Endothelial cell of umbilical vein (primary cell): ENCODE results near the gene ACOX3. TPM values are rescaled to one million over a fixed set of nuclear protein-coding genes. Genes with fewer than 3 reads are reported as not detected.

Experiments
- BruUV-seq: library from RNA; stranded (reverse); fragments of 400-500 nt; replicated peaks from 2 replicates; lab custom pipeline; 2021; lab: Mats Ljungman, UMichigan
- CTCF ChIA-PET: fragments of 300-600, 350-600 bp; sonication (Branson Sonifier 250); formaldehyde crosslinking; loops from one replicate; lab custom pipeline; 2021; ENCODE audit warnings: antibody characterized with exemption, inconsistent platforms; lab: Charles Lee
- POLR2A ChIA-PET: fragments of 300-600, 350-600 bp; sonication (Branson Sonifier 250); formaldehyde crosslinking; loops from one replicate; lab custom pipeline; 2021; ENCODE audit warnings: antibody characterized with exemption, inconsistent platforms; lab: Charles Lee
- DNase-seq: peaks from one replicate; pipeline ENCODE4 v3.0.0-alpha.2; 2011; ENCODE audit warnings: low read depth, low spot score
- FAIRE-seq: peaks from 2 replicates; lab custom pipeline; 2011; peaks lifted over from hg19 to GRCh38; lab: Jason Lieb, UNC
- H2AFZ ChIP-seq: 2 replicates; pipeline ENCODE4 v1.6.0; 2012; ENCODE audit warnings: low read depth, low read length, control low read depth, inconsistent platforms
- H3K27ac ChIP-seq: 2 replicates; pipeline ENCODE4 v1.5.1; 2011; ENCODE audit warnings: low read depth, mild to moderate bottlenecking, control low read depth, low read length, moderate library complexity; ENCODE audit not compliant: insufficient read depth
- H3K27me3 ChIP-seq, 2 experiments: 2 replicates each; pipeline versions ENCODE4 v1.6.0 to v1.6.1; 2011; ENCODE audit warnings: low read length in 2 of 2, mixed read lengths in 1 of 2; ENCODE audit not compliant: control insufficient read depth in 2 of 2, insufficient read depth in 2 of 2
- H3K36me3 ChIP-seq, 2 experiments: 2 replicates in 1 of 2; 3 replicates in 1 of 2; pipeline ENCODE4 v1.5.1; 2011; ENCODE audit warnings: low read length in 2 of 2, mild to moderate bottlenecking in 1 of 2, moderate library complexity in 1 of 2; ENCODE audit not compliant: control insufficient read depth in 2 of 2, insufficient read depth in 2 of 2; ENCODE audit errors: extremely low read depth in 1 of 2
- H3K4me1 ChIP-seq: 3 replicates; pipeline ENCODE4 v1.5.1; 2011; ENCODE audit warnings: mild to moderate bottlenecking, low read length; ENCODE audit not compliant: control insufficient read depth, insufficient read depth; ENCODE audit errors: extremely low read depth
- H3K4me2 ChIP-seq: 2 replicates; pipeline ENCODE4 v1.6.1; 2011; ENCODE audit warnings: low read length, control low read depth, mixed read lengths; ENCODE audit not compliant: insufficient read depth
- H3K4me3 ChIP-seq, 3 experiments: fragments of 200-600 bp in 1 of 3; sonication (generic), shearing (Covaris generic) in 1 of 3; replicated peaks in 1 of 3; 2 replicates each; pipeline ENCODE4 v1.5.1; 2011 to 2016; ENCODE audit warnings: control low read depth in 3 of 3, low read length in 3 of 3, mild to moderate bottlenecking in 2 of 3, inconsistent platforms in 1 of 3, low read depth in 1 of 3, moderate library complexity in 1 of 3; ENCODE audit not compliant: insufficient read depth in 1 of 3
- H3K79me2 ChIP-seq: 2 replicates; pipeline ENCODE4 v1.6.0; 2012; ENCODE audit warnings: low read length, inconsistent platforms; ENCODE audit not compliant: control insufficient read depth, insufficient read depth
- H3K9ac ChIP-seq: replicated peaks from 2 replicates; pipeline ENCODE3; 2011; ENCODE audit warnings: low read length, control low read depth; ENCODE audit not compliant: insufficient read depth; ENCODE audit errors: extremely low read depth
- H3K9me1 ChIP-seq: replicated peaks from 3 replicates; pipeline ENCODE4 v1.6.0; 2011; ENCODE audit warnings: mild to moderate bottlenecking, low read length; ENCODE audit not compliant: control insufficient read depth, insufficient read depth; ENCODE audit errors: extremely low read depth
- H3K9me3 ChIP-seq: replicated peaks from 2 replicates; pipeline ENCODE4 v1.5.1; 2012; ENCODE audit warnings: low read length, inconsistent platforms; ENCODE audit not compliant: control insufficient read depth, insufficient read depth
- H4K20me1 ChIP-seq: replicated peaks from 2 replicates; pipeline ENCODE3; 2011; ENCODE audit warnings: mild to moderate bottlenecking, low read length; ENCODE audit not compliant: control insufficient read depth, insufficient read depth; ENCODE audit errors: extremely low read depth
- CTCF ChIP-seq, 2 donors: IDR thresholded peaks; 1 replicate in 1 of 2; 2 replicates in 1 of 2; pipeline ENCODE4 v1.5.1; 2011; ENCODE audit warnings: low read length in 2 of 2, mild to moderate bottlenecking in 2 of 2, moderate library complexity in 2 of 2, control low read depth in 1 of 2, inconsistent platforms in 1 of 2, low read depth in 1 of 2; ENCODE audit not compliant: insufficient read depth in 1 of 2; ENCODE audit errors: extremely low read depth in 1 of 2
- EZH2 ChIP-seq: IDR thresholded peaks from 2 replicates; pipeline ENCODE4 v1.6.1; 2012; ENCODE audit warnings: borderline replicate concordance, low read depth, mild to moderate bottlenecking, moderate library complexity, low read length, inconsistent platforms; ENCODE audit not compliant: severe bottlenecking
- FOS ChIP-seq: IDR thresholded peaks from 2 replicates; pipeline ENCODE4 v1.6.1; 2011; ENCODE audit warnings: mild to moderate bottlenecking, low read length, moderate library complexity, borderline replicate concordance; ENCODE audit not compliant: insufficient read depth
- GATA2 ChIP-seq: IDR thresholded peaks from 2 replicates; pipeline ENCODE4 v1.7.0; 2011; ENCODE audit warnings: low read depth, mild to moderate bottlenecking, moderate library complexity, mixed read lengths, low read length; ENCODE audit not compliant: insufficient read length, insufficient read depth
- JUN ChIP-seq: IDR thresholded peaks from 2 replicates; pipeline ENCODE4 v1.6.1; 2011; ENCODE audit warnings: borderline replicate concordance, low read depth; ENCODE audit not compliant: insufficient read length, insufficient read depth
- MYC ChIP-seq: IDR thresholded peaks from one replicate; pipeline ENCODE4 v1.6.1; 2011; ENCODE audit warnings: mild to moderate bottlenecking, low read depth, low read length
- POLR2A ChIP-seq: IDR thresholded peaks from 2 replicates; pipeline ENCODE4 v1.6.1; 2012; ENCODE audit warnings: low read depth, mild to moderate bottlenecking, control low read depth, low read length
- POLR2AphosphoS5 ChIP-seq: IDR thresholded peaks from 2 replicates; pipeline ENCODE4 v1.6.1; 2012; ENCODE audit warnings: low read depth, mild to moderate bottlenecking, control low read depth, low read length, moderate library complexity; ENCODE audit not compliant: insufficient read depth
- dilution Hi-C: fragments of 300-500 bp; cut with MboI; formaldehyde crosslinking; loops from one replicate; pipeline ENCODE4 v1.15.0; 2019; ENCODE audit warnings: low sequenced_read_pairs; ENCODE audit not compliant: extremely low pct_ligation_motif_present
- intact Hi-C: fragments of 100-400 bp; cut with micrococcal nuclease; formaldehyde crosslinking; loops from one replicate; pipeline ENCODE4 v1.10.0; 2022
- polyA plus RNA-seq, 4 experiments: library from polyadenylated mRNA; depleted of rRNA in 3 of 4; stranded (reverse) in 3 of 4; unstranded in 1 of 4; fragments of >200 nt; gene quantifications; 2 replicates each; pipeline versions ENCODE4 v1.2.1 to v1.2.3, GENCODE V29; 2011 to 2012; ENCODE audit warnings: missing spikeins in 1 of 4
- total RNA-seq: library from RNA; stranded (reverse); gene quantifications from 2 replicates; pipeline ENCODE4 v1.2.3, GENCODE V29; 2021
- TF ChIP-seq, protein P1 (sequence below): IDR thresholded peaks from 2 replicates; pipeline ENCODE4 v1.6.1; 2011; ENCODE audit not compliant: insufficient read depth, insufficient read length

ACOX3 gene
- total and polyA plus RNA-seq, 2 donors (not counting 3 experiments of a cell fraction or from before 2014, with no cell fraction given), result 13.0 to 26.3 TPM

DNA sequence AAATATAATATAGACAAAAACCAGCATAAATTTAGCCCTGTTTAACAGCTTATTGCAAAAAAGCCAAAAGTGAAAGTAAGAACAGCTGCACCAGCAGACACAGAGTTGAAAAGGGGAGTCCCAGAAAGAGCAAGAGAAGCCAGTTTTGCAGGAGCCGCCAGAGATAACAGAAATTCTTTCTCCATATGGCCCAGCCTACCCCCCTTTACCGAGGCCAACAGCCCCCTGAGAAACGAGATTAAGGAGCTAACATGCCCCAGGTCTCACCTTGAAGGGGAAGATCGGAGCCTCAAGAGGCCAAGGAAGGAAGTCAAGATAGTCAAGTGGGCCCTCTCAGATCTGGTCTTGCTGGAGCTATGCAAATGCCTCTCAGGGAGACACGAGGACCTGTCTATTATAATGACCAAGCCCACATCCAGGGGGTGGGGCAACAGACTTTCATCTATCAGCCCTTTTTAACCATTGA, 4.8 kb downstream of the ACOX3 start:
- BruUV-seq, result no TSS peak
- FAIRE-seq (no peak), DNase-seq (peak; percentile 38)
- dilution Hi-C loops, result no loop called here
- Histone ChIP-seq H4K20me1 (no peaks in the 10 kb centered on the region), H3K36me3 (no peaks in the 10 kb centered on the region), H3K9me3 (no peaks in the 10 kb centered on the region), H3K79me2 (peaks cover 9% of the 10 kb centered on the region), H3K27me3 (no peaks in the 10 kb centered on the region), H3K4me3 (peak overlapping the region; percentile 21 to 54 (median 32)), H3K4me1 (peaks cover 34% of the 10 kb centered on the region), H3K27ac (no peak overlapping the region), H2AFZ (peak overlapping the region; percentile 53), H3K9me1 (no peaks in the 10 kb centered on the region), H3K4me2 (peak overlapping the region; percentile 37), H3K9ac (no peak overlapping the region)
- CTCF ChIA-PET, result interaction anchor here (1.3 to 2.5 kb wide), 2 partner anchors 33 to 259 kb away, joined by 3 to 6 read pairs; no protein-coding TSS in a partner anchor
- intact Hi-C loops, result no loop called here
- POLR2A ChIA-PET, result no interaction called here
- TF ChIP-seq CTCF (IDR thresholded peaks at IDR 0.05; ENCODE audit: extremely low read depth in 1 of 2, insufficient read depth in 1 of 2, low read depth in 1 of 2, low read length in 2 of 2) (no peak), EZH2 (no peak), POLR2AphosphoS5 (no peak), GATA2 (no peak), FOS (no peak), POLR2A (no peak), MYC (no peak), JUN (no peak)
- TF ChIP-seq, protein P1, sequence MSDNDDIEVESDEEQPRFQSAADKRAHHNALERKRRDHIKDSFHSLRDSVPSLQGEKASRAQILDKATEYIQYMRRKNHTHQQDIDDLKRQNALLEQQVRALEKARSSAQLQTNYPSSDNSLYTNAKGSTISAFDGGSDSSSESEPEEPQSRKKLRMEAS, result no peak
